ENCODE measurements around the gene SUSD1. TPM values are rescaled to one million over a fixed set of nuclear protein-coding genes. Genes with fewer than 3 reads are reported as not detected.

Gene SUSD1
- total RNA-seq, 1 experiment from 2014 or later = 8.1 TPM

GRCh38 chr9:111992523-111992922 lies 182.6 kb downstream of the SUSD1 start:
- Histone ChIP-seq H4K8ac (replicated peaks; ENCODE audit: insufficient read length, low read depth, low read length) (no peak overlapping the region), H2BK120ac (ENCODE audit: low read depth, low read length, poor library complexity, severe bottlenecking) (no peak overlapping the region), H3K79me2 (ENCODE audit: insufficient read depth, low read length) (no peaks in the 10 kb centered on the region), H4K5ac (ENCODE audit: insufficient read length, low read depth, low read length) (no peak overlapping the region), H3K9me3 (ENCODE audit: control insufficient read depth, low read depth, low read length) (no peaks in the 10 kb centered on the region), H4K91ac (ENCODE audit: insufficient read length, low read depth, low read length) (no peak overlapping the region), H2BK5ac (ENCODE audit: insufficient read length, low read length) (no peak overlapping the region), H4K20me1 (ENCODE audit: control insufficient read depth, insufficient read depth, insufficient read length) (no peaks in the 10 kb centered on the region), H3K56ac (ENCODE audit: insufficient read length, low read depth, low read length) (no peak overlapping the region), H3K18ac (ENCODE audit: insufficient read length, low read depth, low read length) (no peak overlapping the region), H3K4me2 (ENCODE audit: insufficient read depth, insufficient read length, low read length) (no peak overlapping the region), H3K9ac (ENCODE audit: extremely low read depth, insufficient read length, low read length) (no peak overlapping the region), H3K4me1 (ENCODE audit: insufficient read depth, low read length) (no peaks in the 10 kb centered on the region), H3K79me1 (ENCODE audit: insufficient read depth, low read depth, low read length, poor library complexity, severe bottlenecking) (no peaks in the 10 kb centered on the region), H2BK15ac (ENCODE audit: low read depth, low read length) (no peak overlapping the region), H3K27me3 (ENCODE audit: insufficient read depth, low read length) (no peaks in the 10 kb centered on the region), H3K23ac (ENCODE audit: insufficient read length, low read depth, low read length) (no peak overlapping the region), H3K4ac (ENCODE audit: low read depth, low read length) (no peak overlapping the region), H3K14ac (ENCODE audit: insufficient read depth, low read length) (no peak overlapping the region), H2BK20ac (ENCODE audit: low read depth, low read length, poor library complexity, severe bottlenecking) (no peak overlapping the region), H3K27ac (ENCODE audit: insufficient read length, low read depth, low read length) (no peak overlapping the region), H3T11ph (ENCODE audit: low read length) (no peak overlapping the region), H2AFZ (ENCODE audit: low read length) (no peak overlapping the region), H2AK5ac (ENCODE audit: insufficient read length, low read length) (no peak overlapping the region), H3K23me2 (ENCODE audit: insufficient read length, low read depth, low read length, poor library complexity, severe bottlenecking) (no peaks in the 10 kb centered on the region), H2BK12ac (ENCODE audit: insufficient read length, low read depth, low read length) (no peak overlapping the region)
- H3K27ac Mint-ChIP-seq = no peak overlapping the region
- TF ChIP-seq, protein P1, sequence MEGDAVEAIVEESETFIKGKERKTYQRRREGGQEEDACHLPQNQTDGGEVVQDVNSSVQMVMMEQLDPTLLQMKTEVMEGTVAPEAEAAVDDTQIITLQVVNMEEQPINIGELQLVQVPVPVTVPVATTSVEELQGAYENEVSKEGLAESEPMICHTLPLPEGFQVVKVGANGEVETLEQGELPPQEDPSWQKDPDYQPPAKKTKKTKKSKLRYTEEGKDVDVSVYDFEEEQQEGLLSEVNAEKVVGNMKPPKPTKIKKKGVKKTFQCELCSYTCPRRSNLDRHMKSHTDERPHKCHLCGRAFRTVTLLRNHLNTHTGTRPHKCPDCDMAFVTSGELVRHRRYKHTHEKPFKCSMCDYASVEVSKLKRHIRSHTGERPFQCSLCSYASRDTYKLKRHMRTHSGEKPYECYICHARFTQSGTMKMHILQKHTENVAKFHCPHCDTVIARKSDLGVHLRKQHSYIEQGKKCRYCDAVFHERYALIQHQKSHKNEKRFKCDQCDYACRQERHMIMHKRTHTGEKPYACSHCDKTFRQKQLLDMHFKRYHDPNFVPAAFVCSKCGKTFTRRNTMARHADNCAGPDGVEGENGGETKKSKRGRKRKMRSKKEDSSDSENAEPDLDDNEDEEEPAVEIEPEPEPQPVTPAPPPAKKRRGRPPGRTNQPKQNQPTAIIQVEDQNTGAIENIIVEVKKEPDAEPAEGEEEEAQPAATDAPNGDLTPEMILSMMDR (conservative IDR thresholded peaks at IDR 0.05) = no peak
- H3K4me3 Mint-ChIP-seq = no peak overlapping the region
- no peaks in the 10 kb centered on the region; a peak in 1 of 5 replicates for H3K9me3 Mint-ChIP-seq
- H3K36me3 Mint-ChIP-seq (ENCODE audit: insufficient read depth in 1 of 3, low read depth in 3 of 3) = no peaks in the 10 kb centered on the region
- DNase-seq = no peak
- H3K27me3 Mint-ChIP-seq (ENCODE audit: low read depth) = no peaks in the 10 kb centered on the region
- H3K4me1 Mint-ChIP-seq = no peaks in the 10 kb centered on the region
- WGBS (ENCODE audit: extremely low coverage, insufficient read length, low lambda C conversion rate) = no CpG with 5 or more reads among the region's 2 CpGs
